ENCODE results near the gene FTO.

The FTO gene

GRCh38 chr16:53995378-53995777 lies 291.4 kb downstream of the FTO start:
- H3K14ac ChIP-seq (ENCODE audit: low read length), result no peak overlapping the region
- H2BK120ac ChIP-seq (ENCODE audit: low read depth, low read length), result no peak overlapping the region
- no peak overlapping the region for H3K4ac ChIP-seq (ENCODE audit: low read length)
- H4K8ac ChIP-seq (ENCODE audit: low read depth, low read length), result no peak overlapping the region
- no CpG with 5 or more reads among the region's 6 CpGs for WGBS, 2 donors (ENCODE audit: extremely low coverage in 2 of 2, insufficient read length in 2 of 2, insufficient replicate concordance in 1 of 2)
- H3K27me3 ChIP-seq (ENCODE audit: control insufficient read depth in 3 of 3, insufficient read depth in 3 of 3, low read depth in 1 of 3, low read length in 3 of 3), result no peaks in the 10 kb centered on the region
- H3K4me1 ChIP-seq (ENCODE audit: control insufficient read depth in 2 of 2, insufficient read depth in 1 of 2, low read depth in 1 of 2, low read length in 2 of 2), result peaks cover 13 to 14% of the 10 kb centered on the region in 2 donors
- no peaks in the 10 kb centered on the region for H3K79me1 ChIP-seq (ENCODE audit: low read depth, low read length)
- H3K27ac ChIP-seq (replicated peaks; ENCODE audit: low read length), result no peak overlapping the region
- no peaks in the 10 kb centered on the region for H3K9me3 ChIP-seq (replicated peaks in 1 of 2; ENCODE audit: control insufficient read depth in 2 of 2, insufficient read depth in 1 of 2, low read depth in 1 of 2, low read length in 2 of 2)
- H3K4me2 ChIP-seq (ENCODE audit: insufficient read depth, low read length, poor library complexity, severe bottlenecking), result no peak overlapping the region
- no peak overlapping the region for H2AFZ ChIP-seq (ENCODE audit: low read length)
- H4K91ac ChIP-seq (ENCODE audit: low read depth, low read length, poor library complexity), result no peak overlapping the region
- no peak overlapping the region for H2BK12ac ChIP-seq (ENCODE audit: low read length)
- no peak overlapping the region for H3K23ac ChIP-seq (ENCODE audit: low read depth, low read length, poor library complexity)
- DNase-seq (ENCODE audit: low spot score), result no peak
- H3K18ac ChIP-seq (ENCODE audit: low read length), result no peak overlapping the region
- H3K36me3 ChIP-seq (replicated peaks in 1 of 2; ENCODE audit: control insufficient read depth in 2 of 2, insufficient read depth in 2 of 2, low read length in 2 of 2), result no peaks in the 10 kb centered on the region
- H3K9ac ChIP-seq (ENCODE audit: low read depth, low read length, poor library complexity), result no peak overlapping the region
- no peak overlapping the region for H2AK5ac ChIP-seq (ENCODE audit: low read depth, low read length)
- H2BK15ac ChIP-seq (ENCODE audit: low read length), result no peak overlapping the region
- H3K4me3 ChIP-seq (ENCODE audit: low read length in 2 of 2), result no peak overlapping the region
- H2BK5ac ChIP-seq (ENCODE audit: low read length), result no peak overlapping the region

DNA sequence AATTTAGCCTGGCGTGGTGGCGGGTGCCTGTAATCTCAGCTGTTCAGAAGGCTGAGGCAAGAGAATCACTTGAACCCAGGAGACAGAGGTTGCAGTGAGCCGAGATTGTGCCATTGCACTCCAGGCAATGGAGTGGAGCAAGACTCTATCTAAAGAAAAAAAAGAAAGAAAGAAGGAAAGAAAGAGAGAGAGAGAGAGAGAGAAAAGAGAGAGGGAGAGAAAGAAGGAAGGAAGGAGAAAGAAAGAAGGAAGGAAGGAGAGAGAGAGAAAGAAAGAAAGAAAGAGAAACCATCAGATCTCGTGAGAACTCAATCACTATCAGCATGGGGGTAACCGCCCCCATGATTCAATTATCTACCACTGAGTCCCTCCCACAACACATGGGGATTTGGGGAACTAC lies 293.0 kb downstream of the FTO start:
- Histone ChIP-seq H3K27ac (replicated peaks; ENCODE audit: low read length) (no peak overlapping the region), H2BK12ac (ENCODE audit: low read length) (no peak overlapping the region), H4K91ac (ENCODE audit: low read depth, low read length, poor library complexity) (no peak overlapping the region), H2BK120ac (ENCODE audit: low read depth, low read length) (no peak overlapping the region), H2BK15ac (ENCODE audit: low read length) (no peak overlapping the region), H3K23ac (ENCODE audit: low read depth, low read length, poor library complexity) (no peak overlapping the region), H3K9me3 (replicated peaks in 1 of 2; ENCODE audit: control insufficient read depth in 2 of 2, insufficient read depth in 1 of 2, low read depth in 1 of 2, low read length in 2 of 2) (no peaks in the 10 kb centered on the region), H3K4me2 (ENCODE audit: insufficient read depth, low read length, poor library complexity, severe bottlenecking) (no peak overlapping the region), H3K79me1 (ENCODE audit: low read depth, low read length) (no peaks in the 10 kb centered on the region), H3K4me3 (ENCODE audit: low read length in 2 of 2) (no peak overlapping the region), H2AK5ac (ENCODE audit: low read depth, low read length) (no peak overlapping the region), H3K4me1 (ENCODE audit: control insufficient read depth in 2 of 2, insufficient read depth in 1 of 2, low read depth in 1 of 2, low read length in 2 of 2) (peaks cover 2 to 5% of the 10 kb centered on the region in 2 donors), H3K36me3 (replicated peaks in 1 of 2; ENCODE audit: control insufficient read depth in 2 of 2, insufficient read depth in 2 of 2, low read length in 2 of 2) (no peaks in the 10 kb centered on the region), H3K4ac (ENCODE audit: low read length) (no peak overlapping the region), H2AFZ (ENCODE audit: low read length) (no peak overlapping the region), H2BK5ac (ENCODE audit: low read length) (no peak overlapping the region), H3K27me3 (ENCODE audit: control insufficient read depth in 3 of 3, insufficient read depth in 3 of 3, low read depth in 1 of 3, low read length in 3 of 3) (no peaks in the 10 kb centered on the region), H3K14ac (ENCODE audit: low read length) (no peak overlapping the region), H4K8ac (ENCODE audit: low read depth, low read length) (no peak overlapping the region), H3K9ac (ENCODE audit: low read depth, low read length, poor library complexity) (no peak overlapping the region), H3K18ac (ENCODE audit: low read length) (no peak overlapping the region)
- no CpG with 5 or more reads among the region's 5 CpGs for WGBS, 2 donors (ENCODE audit: extremely low coverage in 2 of 2, insufficient read length in 2 of 2, insufficient replicate concordance in 1 of 2)
- no peak for DNase-seq (ENCODE audit: low spot score)

GRCh38 chr16:53998024-53998810 lies 294.3 kb downstream of the FTO start:
- no peak overlapping the region for H2BK12ac ChIP-seq (ENCODE audit: low read length)
- H3K4me3 ChIP-seq (ENCODE audit: low read length in 2 of 2), result no peak overlapping the region
- no peak overlapping the region for H2BK120ac ChIP-seq (ENCODE audit: low read depth, low read length)
- H3K79me1 ChIP-seq (ENCODE audit: low read depth, low read length), result no peaks in the 10 kb centered on the region
- no peak overlapping the region for H2BK15ac ChIP-seq (ENCODE audit: low read length)
- no peak overlapping the region for H3K23ac ChIP-seq (ENCODE audit: low read depth, low read length, poor library complexity)
- H2AFZ ChIP-seq (ENCODE audit: low read length), result no peak overlapping the region
- no peaks in the 10 kb centered on the region for H3K4me1 ChIP-seq (ENCODE audit: control insufficient read depth in 2 of 2, insufficient read depth in 1 of 2, low read depth in 1 of 2, low read length in 2 of 2)
- H4K8ac ChIP-seq (ENCODE audit: low read depth, low read length), result no peak overlapping the region
- DNase-seq (ENCODE audit: low spot score), result no peak
- no peaks in the 10 kb centered on the region for H3K27me3 ChIP-seq (ENCODE audit: control insufficient read depth in 3 of 3, insufficient read depth in 3 of 3, low read depth in 1 of 3, low read length in 3 of 3)
- H2BK5ac ChIP-seq (ENCODE audit: low read length), result no peak overlapping the region
- no peak overlapping the region for H3K4me2 ChIP-seq (ENCODE audit: insufficient read depth, low read length, poor library complexity, severe bottlenecking)
- H3K27ac ChIP-seq (replicated peaks; ENCODE audit: low read length), result no peak overlapping the region
- no peaks in the 10 kb centered on the region for H3K9me3 ChIP-seq (replicated peaks in 1 of 2; ENCODE audit: control insufficient read depth in 2 of 2, insufficient read depth in 1 of 2, low read depth in 1 of 2, low read length in 2 of 2)
- H3K4ac ChIP-seq (ENCODE audit: low read length), result no peak overlapping the region
- H3K18ac ChIP-seq (ENCODE audit: low read length), result no peak overlapping the region
- H3K9ac ChIP-seq (ENCODE audit: low read depth, low read length, poor library complexity), result no peak overlapping the region
- WGBS, 2 donors (ENCODE audit: extremely low coverage in 2 of 2, insufficient read length in 2 of 2, insufficient replicate concordance in 1 of 2), result no CpG with 5 or more reads among the region's 5 CpGs
- H4K91ac ChIP-seq (ENCODE audit: low read depth, low read length, poor library complexity), result no peak overlapping the region
- no peak overlapping the region for H3K14ac ChIP-seq (ENCODE audit: low read length)
- no peaks in the 10 kb centered on the region for H3K36me3 ChIP-seq (replicated peaks in 1 of 2; ENCODE audit: control insufficient read depth in 2 of 2, insufficient read depth in 2 of 2, low read length in 2 of 2)
- H2AK5ac ChIP-seq (ENCODE audit: low read depth, low read length), result no peak overlapping the region

DNA sequence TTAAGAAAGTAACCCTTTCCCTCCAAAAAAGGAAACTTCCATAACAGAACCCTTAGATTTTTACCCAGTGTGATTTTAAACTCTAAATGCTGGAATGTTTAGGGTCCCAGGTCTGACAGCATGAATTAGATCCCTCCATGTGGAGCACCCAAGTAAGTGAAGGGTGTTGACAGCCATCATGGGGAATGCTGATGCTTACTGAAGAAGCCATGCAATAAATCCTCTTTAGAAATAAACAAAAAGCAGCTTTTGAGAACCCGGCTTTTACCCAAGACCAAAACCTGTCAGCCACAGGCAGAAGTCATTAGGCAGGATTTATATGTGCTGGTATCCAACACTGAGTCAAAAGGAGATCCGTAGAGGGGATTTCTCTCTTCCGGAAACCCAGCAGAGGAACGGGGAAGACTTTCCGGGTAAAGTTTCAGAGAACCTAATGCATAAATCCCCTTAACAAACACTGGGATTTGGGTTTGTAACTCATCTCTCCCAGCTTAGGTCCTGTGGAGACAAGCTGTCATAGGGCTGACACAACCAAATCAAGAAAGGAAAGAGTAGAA lies 295.1 kb downstream of the FTO start:
- Histone ChIP-seq H3K4ac (ENCODE audit: low read length) (no peak overlapping the region), H2BK12ac (ENCODE audit: low read length) (no peak overlapping the region)
- no CpG with 5 or more reads among the region's 5 CpGs for WGBS, 2 donors (ENCODE audit: extremely low coverage in 2 of 2, insufficient read length in 2 of 2, insufficient replicate concordance in 1 of 2)

More for the DNA sequence above, 295.1 kb downstream of the FTO start:
- H3K27ac ChIP-seq (replicated peaks; ENCODE audit: low read length), result no peak overlapping the region
- H2AFZ ChIP-seq (ENCODE audit: low read length), result no peak overlapping the region
- no peak overlapping the region for H3K4me2 ChIP-seq (ENCODE audit: insufficient read depth, low read length, poor library complexity, severe bottlenecking)
- H3K9ac ChIP-seq (ENCODE audit: low read depth, low read length, poor library complexity), result no peak overlapping the region
- H3K4me1 ChIP-seq (ENCODE audit: control insufficient read depth in 2 of 2, insufficient read depth in 1 of 2, low read depth in 1 of 2, low read length in 2 of 2), result no peaks in the 10 kb centered on the region
- H3K79me1 ChIP-seq (ENCODE audit: low read depth, low read length), result no peaks in the 10 kb centered on the region
- H3K14ac ChIP-seq (ENCODE audit: low read length), result no peak overlapping the region
- no peaks in the 10 kb centered on the region for H3K9me3 ChIP-seq (replicated peaks in 1 of 2; ENCODE audit: control insufficient read depth in 2 of 2, insufficient read depth in 1 of 2, low read depth in 1 of 2, low read length in 2 of 2)
- no peak overlapping the region for H3K18ac ChIP-seq (ENCODE audit: low read length)
- H3K36me3 ChIP-seq (replicated peaks in 1 of 2; ENCODE audit: control insufficient read depth in 2 of 2, insufficient read depth in 2 of 2, low read length in 2 of 2), result no peaks in the 10 kb centered on the region
- no peak overlapping the region for H3K4me3 ChIP-seq (ENCODE audit: low read length in 2 of 2)
- no peak overlapping the region for H2AK5ac ChIP-seq (ENCODE audit: low read depth, low read length)
- no peak overlapping the region for H2BK120ac ChIP-seq (ENCODE audit: low read depth, low read length)
- H2BK5ac ChIP-seq (ENCODE audit: low read length), result no peak overlapping the region
- H3K23ac ChIP-seq (ENCODE audit: low read depth, low read length, poor library complexity), result no peak overlapping the region
- no peaks in the 10 kb centered on the region for H3K27me3 ChIP-seq (ENCODE audit: control insufficient read depth in 3 of 3, insufficient read depth in 3 of 3, low read depth in 1 of 3, low read length in 3 of 3)
- H2BK15ac ChIP-seq (ENCODE audit: low read length), result no peak overlapping the region
- DNase-seq (ENCODE audit: low spot score), result no peak
- H4K8ac ChIP-seq (ENCODE audit: low read depth, low read length), result no peak overlapping the region
- no peak overlapping the region for H4K91ac ChIP-seq (ENCODE audit: low read depth, low read length, poor library complexity)

Measured in neuronal stem cell (in vitro differentiated cells).